ENCODE results near the gene HCRTR1.

Gene HCRTR1

DNA sequence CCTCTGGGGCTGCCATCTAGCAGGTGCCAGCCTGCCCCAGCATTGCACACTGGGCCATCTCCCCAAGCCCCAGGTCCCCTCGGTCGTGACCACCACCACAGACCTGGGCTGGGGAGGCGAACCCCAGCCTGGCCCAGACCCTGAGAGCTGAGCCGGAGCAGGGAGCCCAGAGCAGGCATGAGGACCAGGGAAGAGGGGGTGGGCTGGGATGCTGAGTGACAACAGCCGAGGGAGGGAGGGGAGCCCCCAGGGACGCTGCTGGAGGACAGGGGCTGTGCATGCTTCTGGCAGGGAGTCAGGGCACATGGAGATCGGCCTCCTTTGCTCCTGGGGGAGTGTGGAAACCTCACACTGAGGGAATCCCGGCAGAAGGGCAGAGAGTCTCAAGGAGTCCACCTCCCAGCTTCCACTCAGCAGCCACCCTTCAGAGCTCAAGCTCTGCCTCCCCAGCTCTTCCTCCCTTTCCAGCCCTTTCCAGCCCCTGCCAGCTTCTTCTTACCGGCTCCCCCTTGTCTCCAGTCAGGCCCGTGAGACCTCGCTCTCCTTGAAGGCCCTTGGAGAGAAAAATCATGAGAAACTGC lies 50.9 kb downstream of the HCRTR1 start:
- DNase-seq: no peak

DNA sequence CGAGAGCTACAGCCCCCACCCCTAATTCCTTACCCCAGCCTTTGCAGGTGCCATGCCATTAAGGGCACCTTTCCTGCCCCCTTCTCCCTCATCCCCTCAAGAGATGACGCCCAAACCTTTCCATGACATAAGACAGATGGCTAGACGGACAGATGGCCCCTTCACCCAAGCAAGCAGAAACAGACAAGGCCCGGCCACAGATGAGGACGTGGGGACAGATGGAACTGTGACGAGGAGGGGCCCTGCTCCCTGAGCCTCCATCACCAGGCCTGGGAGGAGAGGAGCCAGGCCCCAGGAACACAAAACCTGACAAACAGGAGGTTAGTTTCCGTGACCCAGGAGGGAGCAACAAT lies 51.9 kb downstream of the HCRTR1 start:
- no peak for DNase-seq

DNA sequence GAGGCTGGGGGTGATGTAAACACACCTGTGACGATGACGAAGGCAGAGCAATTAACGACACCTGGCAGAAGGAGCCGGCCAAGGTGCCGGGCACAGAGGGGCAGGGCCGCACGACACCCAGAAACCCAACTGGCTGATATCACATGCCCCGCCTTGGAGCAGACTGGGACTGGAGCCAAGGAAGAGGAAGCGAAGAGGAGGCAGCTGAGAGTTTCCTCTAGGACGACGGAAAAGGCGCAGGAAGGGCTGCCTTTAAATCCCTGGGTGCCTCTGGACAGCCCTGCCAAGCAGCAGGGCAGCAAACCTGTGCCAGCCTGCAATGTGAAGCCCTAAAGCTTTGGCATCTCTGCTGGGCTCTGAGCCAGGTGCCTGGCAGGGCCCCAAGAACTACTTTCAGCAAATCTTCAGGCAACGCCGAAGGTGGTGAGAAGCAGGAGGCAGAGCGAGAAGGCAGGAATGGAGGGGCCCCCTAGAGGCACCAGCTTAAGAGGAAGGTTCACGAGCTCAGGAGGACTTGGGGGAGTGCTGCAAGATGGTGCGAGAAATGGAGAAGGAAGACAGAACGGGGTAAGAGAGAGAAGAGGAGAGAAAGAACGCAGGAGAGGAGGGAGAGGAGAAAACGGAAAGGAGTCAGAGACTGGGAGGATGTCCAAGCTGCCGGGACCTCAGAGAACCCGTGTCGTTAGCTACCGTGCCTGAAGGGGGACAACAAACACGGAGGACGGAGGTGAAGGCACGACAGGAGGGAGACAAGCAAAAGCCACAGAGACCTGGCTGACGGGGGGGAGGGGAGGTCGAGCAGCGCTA lies 52.5 kb downstream of the HCRTR1 start:
- DNase-seq: no peak

DNA sequence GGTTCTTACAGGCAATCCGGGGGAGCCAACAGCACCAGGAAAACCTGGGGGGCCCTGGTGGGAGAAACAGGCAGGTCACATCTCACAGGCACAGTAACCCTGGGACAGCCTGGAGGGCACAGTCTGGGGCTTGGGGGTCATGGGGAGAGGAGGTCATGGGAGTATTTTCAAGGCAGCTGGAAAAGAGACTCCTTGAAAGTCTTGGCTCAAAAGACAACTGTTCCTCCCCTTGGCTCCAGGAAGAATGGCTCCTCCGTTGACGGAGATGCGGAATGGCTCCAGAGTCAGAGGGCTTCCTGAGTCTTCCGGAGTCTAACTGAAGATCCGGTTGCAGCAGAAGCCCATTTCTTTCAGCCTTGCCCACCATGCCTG lies 53.1 kb downstream of the HCRTR1 start:
- no peak for DNase-seq

DNA sequence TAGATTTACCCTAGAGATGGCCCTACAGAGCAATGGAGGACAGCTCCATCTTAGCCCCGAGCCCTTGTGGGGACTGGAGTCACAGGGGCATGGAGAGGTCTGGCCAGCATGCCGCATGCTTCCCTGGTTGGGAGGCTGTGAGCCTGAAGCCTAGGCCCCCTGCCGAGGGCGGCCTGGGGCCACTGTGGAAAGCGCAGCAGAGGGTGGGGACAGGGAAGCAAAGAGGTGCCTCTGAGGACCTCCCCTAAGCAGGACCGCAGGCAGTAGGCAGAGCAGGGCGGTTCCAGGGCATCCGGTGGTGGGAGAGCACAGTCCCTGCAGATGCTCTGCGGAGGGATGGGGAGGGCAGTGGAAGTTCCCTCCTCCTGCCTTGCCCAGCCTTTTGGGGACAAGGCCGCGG lies 53.7 kb downstream of the HCRTR1 start:
- DNase-seq: no peak

GRCh38 chr1:31671561-31672201 lies 54.2 kb downstream of the HCRTR1 start:
- no peak for DNase-seq

GRCh38 chr1:31672986-31673385 lies 55.5 kb downstream of the HCRTR1 start:
- DNase-seq: no peak

GRCh38 chr1:31673433-31673832 lies 55.9 kb downstream of the HCRTR1 start:
- DNase-seq: no peak

DNA sequence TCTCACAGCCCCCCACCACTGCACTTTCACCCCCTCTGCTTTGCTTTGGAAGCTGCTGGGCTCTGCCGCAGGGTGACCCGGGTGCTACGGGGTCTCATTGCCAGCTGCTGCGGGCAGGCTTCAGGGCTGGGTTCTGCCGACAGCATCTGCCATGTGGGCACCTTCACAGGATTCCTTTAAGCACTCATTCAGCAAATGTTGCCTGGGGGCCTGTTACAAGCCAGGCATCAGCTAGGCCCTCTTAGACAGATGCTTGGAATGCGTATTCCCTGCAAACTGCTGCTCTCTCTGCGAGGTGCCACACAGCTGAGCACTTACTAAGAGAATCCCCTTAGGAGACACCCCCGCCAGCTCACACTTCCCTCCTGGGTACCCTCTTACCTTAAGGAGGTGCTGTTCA lies 57.1 kb downstream of the HCRTR1 start:
- DNase-seq: no peak

DNA sequence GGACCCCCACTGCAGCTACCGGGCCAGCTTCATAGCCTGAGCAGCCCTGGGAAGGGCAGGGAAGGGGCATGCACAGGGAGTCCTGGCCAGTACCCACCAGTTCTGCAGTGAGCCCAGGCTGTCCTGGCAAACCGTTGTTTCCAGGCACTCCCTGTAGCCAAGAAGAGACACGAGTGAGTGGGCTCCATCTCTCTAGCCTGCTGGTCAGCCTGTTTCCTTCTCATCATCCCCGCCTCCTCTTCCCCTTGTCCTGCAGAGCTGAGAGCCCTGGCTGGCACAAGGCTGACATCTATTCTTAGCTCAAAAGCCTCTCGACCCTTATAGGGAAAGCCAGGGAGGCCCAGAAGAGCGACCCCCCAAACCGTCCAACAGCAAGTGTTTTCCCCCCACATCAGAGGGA lies 57.7 kb downstream of the HCRTR1 start:
- DNase-seq: no peak

DNA sequence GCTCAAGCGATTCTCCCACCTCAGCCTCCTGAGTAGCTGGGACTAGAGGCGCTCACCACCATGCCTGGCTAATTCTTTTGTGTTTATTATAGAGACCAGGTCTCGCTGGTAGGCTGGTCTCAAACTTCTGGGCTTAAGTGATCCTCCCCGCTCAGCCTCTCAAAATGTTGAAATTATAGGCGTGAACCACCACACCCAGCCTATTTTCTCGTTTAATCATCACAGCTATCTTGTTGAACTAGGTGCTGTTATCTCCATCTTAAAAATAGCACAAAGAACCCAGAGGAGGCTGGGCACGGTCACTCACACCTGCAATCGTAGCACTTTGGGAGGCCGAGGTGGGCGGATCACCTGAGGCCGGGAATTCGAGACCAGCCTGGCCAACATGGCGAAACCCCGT lies 58.3 kb downstream of the HCRTR1 start:
- no peak for DNase-seq

Measured in NCI-H526 treated with DMSO at 0.1 percent for 48 hours (cell line).